Fibroblast of lung (primary cell): ENCODE data around the gene SLC22A17. TPM values are rescaled to one million over a fixed set of nuclear protein-coding genes. Genes with fewer than 3 reads are reported as not detected.
"Not testable (repeated sequence)": the region's sequence is repeated elsewhere in the genome, so short reads cannot be mapped to it uniquely, and the experiment has no call there.

Experiments
- DNase-seq, 2 donors: peaks; one replicate each; pipeline versions ENCODE4 v3.0.0 to v3.0.0-alpha.2; 2010; ENCODE audit warnings: low read depth in 2 of 2
- H2AFZ ChIP-seq: 2 replicates; pipeline ENCODE4 v1.5.1; 2012; ENCODE audit warnings: low read length, control low read depth, inconsistent platforms
- H3K27ac ChIP-seq: 2 replicates; pipeline ENCODE4 v1.5.1; 2011; ENCODE audit warnings: low read length, control low read depth; ENCODE audit not compliant: insufficient read depth
- H3K27me3 ChIP-seq: 2 replicates; pipeline ENCODE4 v1.5.1; 2011; ENCODE audit warnings: mild to moderate bottlenecking, low read length; ENCODE audit not compliant: control insufficient read depth, insufficient read depth
- H3K36me3 ChIP-seq: 2 replicates; pipeline ENCODE4 v1.5.1; 2011; ENCODE audit warnings: low read length; ENCODE audit not compliant: control insufficient read depth, insufficient read depth
- H3K4me1 ChIP-seq: 2 replicates; pipeline ENCODE4 v1.5.1; 2011; ENCODE audit warnings: low read length; ENCODE audit not compliant: control insufficient read depth, insufficient read depth; ENCODE audit errors: extremely low read depth
- H3K4me2 ChIP-seq: 2 replicates; pipeline ENCODE4 v1.5.1; 2011; ENCODE audit warnings: low read length, control low read depth; ENCODE audit not compliant: insufficient read depth; ENCODE audit errors: extremely low read depth
- H3K4me3 ChIP-seq, 4 experiments: fragments of 200-600 bp in 1 of 4; sonication (generic) in 1 of 4; replicated peaks in 1 of 4; 2 replicates each; pipeline ENCODE4 v1.5.1; 2011 to 2016; ENCODE audit warnings: low read length in 4 of 4, low read depth in 3 of 4, mild to moderate bottlenecking in 3 of 4, control low read depth in 2 of 4, inconsistent platforms in 1 of 4, mixed read lengths in 1 of 4; ENCODE audit not compliant: insufficient read depth in 1 of 4; ENCODE audit errors: control extremely low read depth in 1 of 4
- H3K79me2 ChIP-seq: 2 replicates; pipeline ENCODE4 v1.5.1; 2012; ENCODE audit warnings: mild to moderate bottlenecking, low read length, inconsistent platforms; ENCODE audit not compliant: control insufficient read depth, insufficient read depth
- H3K9ac ChIP-seq: 2 replicates; pipeline ENCODE4 v1.5.1; 2011; ENCODE audit warnings: mild to moderate bottlenecking, low read length, control low read depth; ENCODE audit not compliant: insufficient read depth
- H3K9me3 ChIP-seq: 2 replicates; pipeline ENCODE4 v1.5.1; 2012; ENCODE audit warnings: low read depth, low read length; ENCODE audit not compliant: control insufficient read depth, insufficient read depth
- H4K20me1 ChIP-seq: 2 replicates; pipeline ENCODE4 v1.5.1; 2011; ENCODE audit warnings: low read length; ENCODE audit not compliant: control insufficient read depth, insufficient read depth; ENCODE audit errors: extremely low read depth
- CTCF ChIP-seq, 2 donors: IDR thresholded peaks in 1 of 2; conservative IDR thresholded peaks in 1 of 2; 1 replicate in 1 of 2; 2 replicates in 1 of 2; pipeline ENCODE4 v1.5.1; 2011 to 2012; ENCODE audit warnings: low read length in 2 of 2, control low read depth in 1 of 2, inconsistent platforms in 1 of 2, low read depth in 1 of 2, mild to moderate bottlenecking in 1 of 2
- EZH2 ChIP-seq: IDR thresholded peaks from 2 replicates; pipeline ENCODE4 v1.5.1; 2012; ENCODE audit warnings: low read length, control low read depth, mild to moderate bottlenecking; ENCODE audit errors: missing control alignments
- polyA plus RNA-seq, 2 donors: library from polyadenylated mRNA; depleted of rRNA in 1 of 2; stranded (reverse) in 1 of 2; unstranded in 1 of 2; fragments of >200 nt; gene quantifications; 2 replicates each; pipeline ENCODE4 v1.2.1, GENCODE V29; 2011 to 2012; ENCODE audit warnings: missing spikeins in 1 of 2
- total RNA-seq: library from RNA; depleted of rRNA; stranded (reverse); fragments of >200 nt; gene quantifications from 2 replicates; pipeline ENCODE4 v1.2.1, GENCODE V29; 2014

The SLC22A17 gene
- total and polyA plus RNA-seq, 2 donors (not counting 1 experiment from before 2014, with no cell fraction given), result 7.9 to 23.1 TPM

- no peak overlapping the region for H3K9ac ChIP-seq
- no peaks in the 10 kb centered on the region for H4K20me1 ChIP-seq
- H3K4me2 ChIP-seq, result no peak overlapping the region
- TF ChIP-seq CTCF (conservative IDR thresholded peaks at IDR 0.05 in 1 of 2, IDR thresholded peaks at IDR 0.05 in 1 of 2; ENCODE audit: low read depth in 1 of 2, low read length in 2 of 2), result no peak
- no peaks in the 10 kb centered on the region for H3K9me3 ChIP-seq
- H3K27ac ChIP-seq, result no peak overlapping the region
- no peak overlapping the region for H3K4me3 ChIP-seq
- no peaks in the 10 kb centered on the region for H3K36me3 ChIP-seq
- no peaks in the 10 kb centered on the region for H3K79me2 ChIP-seq
- peaks cover 3% of the 10 kb centered on the region for H3K27me3 ChIP-seq
- no peak overlapping the region for H2AFZ ChIP-seq
- H3K4me1 ChIP-seq, result no peaks in the 10 kb centered on the region
- DNase-seq, result no peak
Measured at GRCh38 chr14:23386999-23387398, 34.3 kb upstream of the SLC22A17 start.

- H3K27me3 ChIP-seq, H3K79me2 ChIP-seq, H3K4me3 ChIP-seq, H3K36me3 ChIP-seq, H3K27ac ChIP-seq, H2AFZ ChIP-seq, H3K4me2 ChIP-seq, DNase-seq, H3K4me1 ChIP-seq, H4K20me1 ChIP-seq, H3K9me3 ChIP-seq, H3K9ac ChIP-seq: not testable (repeated sequence)
Measured at GRCh38 chr14:23386266-23386657, 33.6 kb upstream of the SLC22A17 start.

GRCh38 chr14:23385642-23386265, 33.1 kb upstream of the SLC22A17 start:
- H3K4me1 ChIP-seq, result no peaks in the 10 kb centered on the region
- no peak for TF ChIP-seq EZH2
- no peak for TF ChIP-seq CTCF (conservative IDR thresholded peaks at IDR 0.05 in 1 of 2, IDR thresholded peaks at IDR 0.05 in 1 of 2; ENCODE audit: low read depth in 1 of 2, low read length in 2 of 2)
- H3K79me2 ChIP-seq, result no peaks in the 10 kb centered on the region
- H2AFZ ChIP-seq, result no peak overlapping the region
- no peaks in the 10 kb centered on the region for H3K27me3 ChIP-seq
- no peak overlapping the region for H3K27ac ChIP-seq
- H3K9ac ChIP-seq, result no peak overlapping the region
- H4K20me1 ChIP-seq, result no peaks in the 10 kb centered on the region
- no peaks in the 10 kb centered on the region for H3K9me3 ChIP-seq
- no peak overlapping the region for H3K4me2 ChIP-seq
- H3K36me3 ChIP-seq, result no peaks in the 10 kb centered on the region
- no peak overlapping the region for H3K4me3 ChIP-seq
- no peak for DNase-seq
